Cardiac ventricle fibroblast (primary cell): Measurements from ENCODE around the gene DUSP12. TPM values are rescaled to one million over a fixed set of nuclear protein-coding genes. Genes with fewer than 3 reads are reported as not detected.

Experiments
- total RNA-seq: library from RNA; depleted of rRNA; stranded (reverse); fragments of >200 nt; gene quantifications from 2 replicates; pipeline ENCODE4 v1.2.3, GENCODE V29; 2015

DUSP12 gene
- 14.6 and 21.6 TPM in 2 replicates for total RNA-seq

GRCh38 chr1:161749509-161750407 is at the start of gene DUSP12:
Gene DUSP12, plus strand, starts transcription at chr1:161749786. Its CDS starts 16 bp downstream, at chr1:161749802.

GRCh38 chr1:161706482-161707347 is 42.9 kb upstream of the DUSP12 start, which contains the start of gene FCRLA:
Gene FCRLA, plus strand, starts transcription at chr1:161707229. Its CDS starts 36 bp downstream, at chr1:161707265.

GRCh38 chr1:161720956-161721737 is 28.4 kb upstream of the DUSP12 start, which contains the start of gene FCRLB:
Gene FCRLB, plus strand, starts transcription at chr1:161721544. Its CDS starts 1,129 bp downstream, at chr1:161722673.

GRCh38 chr1:161766102-161766981 is 16.8 kb downstream of the DUSP12 start, which contains the start of gene ATF6:
Gene ATF6, plus strand, starts transcription at chr1:161766320. Its CDS starts 41 bp downstream, at chr1:161766361.

Other genes with a start within 250 kb of the DUSP12 start
- gene FCGR2A, start 244.3 kb upstream of the DUSP12 start, total RNA-seq = not detected in 2 replicates
- 0.05 TPM in 1 of 2 replicates, not detected in the other for gene HSPA6, start 225.2 kb upstream of the DUSP12 start, total RNA-seq
- not detected in 2 replicates for gene FCGR3A, start 200.0 kb upstream of the DUSP12 start, total RNA-seq
- gene FCGR3B, start 118.6 kb upstream of the DUSP12 start, total RNA-seq = not detected in 2 replicates
- gene FCGR2B, start 86.6 kb upstream of the DUSP12 start, total RNA-seq = not detected in 2 replicates
- not detected in 2 replicates for gene FCRLA, start 42.6 kb upstream of the DUSP12 start, total RNA-seq
- gene FCRLB, start 28.2 kb upstream of the DUSP12 start, total RNA-seq = 1.4 and 3.0 TPM in 2 replicates
- 13.4 TPM in 2 replicates for gene ATF6, start 16.5 kb downstream of the DUSP12 start, total RNA-seq